HL-60 (cell line): ENCODE data around the gene ENTPD1.

Source experiments
- DNase-seq, 2 experiments: peaks; one replicate each; pipeline ENCODE4 v3.0.0-alpha.2; 2010 to 2020; ENCODE audit warnings: low read depth in 1 of 2, low spot score in 1 of 2
- H3K27ac ChIP-seq: fragments of 250-450 bp; sonication (Bioruptor Pico); replicated peaks from 2 replicates; pipeline ENCODE4 v1.5.1; 2020; ENCODE audit warnings: mild to moderate bottlenecking, moderate library complexity
- H3K27me3 ChIP-seq: fragments of 250-450 bp; sonication (Bioruptor Pico); 2 replicates; pipeline ENCODE4 v1.5.1; 2021; ENCODE audit warnings: mild to moderate bottlenecking, moderate library complexity; ENCODE audit not compliant: insufficient read depth, poor library complexity, severe bottlenecking
- H3K4me3 ChIP-seq: replicated peaks from 2 replicates; pipeline ENCODE4 v1.5.1; 2011; ENCODE audit warnings: mild to moderate bottlenecking, control low read depth, low read length; ENCODE audit not compliant: insufficient read depth
- GABPA ChIP-seq: IDR thresholded peaks from 2 replicates; pipeline ENCODE4 v1.6.1; 2012; ENCODE audit warnings: low read depth
- POLR2AphosphoS5 ChIP-seq: IDR thresholded peaks from 2 replicates; pipeline ENCODE4 v1.6.1; 2012; ENCODE audit warnings: low read depth
- SPI1 ChIP-seq: IDR thresholded peaks from 2 replicates; pipeline ENCODE4 v1.6.1; 2012; ENCODE audit warnings: low read depth, mild to moderate bottlenecking, borderline replicate concordance
- TF ChIP-seq, protein P1 (sequence below): IDR thresholded peaks from 2 replicates; pipeline ENCODE4 v1.6.1; 2012; ENCODE audit warnings: low read depth; ENCODE audit not compliant: insufficient replicate concordance
- TF ChIP-seq, protein P2 (sequence below): IDR thresholded peaks from one replicate; pipeline ENCODE4 v1.5.1; 2011; ENCODE audit warnings: low read length, control low read depth, inconsistent platforms; ENCODE audit not compliant: insufficient read depth

ENTPD1 gene

DNA sequence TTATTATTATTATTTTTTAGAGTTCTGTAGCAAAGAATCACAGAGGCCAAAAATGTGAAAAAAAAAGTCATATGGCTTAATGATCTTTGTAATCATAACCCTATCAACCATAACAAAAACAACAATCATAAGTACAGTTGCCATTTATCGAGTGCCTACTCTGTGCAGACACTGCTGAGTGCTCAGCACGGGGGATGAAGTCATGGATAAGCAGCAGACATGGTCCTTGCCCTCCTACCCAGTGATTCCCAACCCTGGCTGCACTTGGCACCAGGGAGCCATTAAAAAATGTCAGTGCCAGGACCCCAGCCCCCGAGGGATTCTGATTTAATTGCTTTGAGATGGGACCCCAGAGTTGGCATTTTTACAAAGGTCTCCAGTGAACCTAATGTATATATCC is 38.2 kb downstream of the ENTPD1 start:
- TF ChIP-seq POLR2AphosphoS5 = no peak
- TF ChIP-seq, protein P1, sequence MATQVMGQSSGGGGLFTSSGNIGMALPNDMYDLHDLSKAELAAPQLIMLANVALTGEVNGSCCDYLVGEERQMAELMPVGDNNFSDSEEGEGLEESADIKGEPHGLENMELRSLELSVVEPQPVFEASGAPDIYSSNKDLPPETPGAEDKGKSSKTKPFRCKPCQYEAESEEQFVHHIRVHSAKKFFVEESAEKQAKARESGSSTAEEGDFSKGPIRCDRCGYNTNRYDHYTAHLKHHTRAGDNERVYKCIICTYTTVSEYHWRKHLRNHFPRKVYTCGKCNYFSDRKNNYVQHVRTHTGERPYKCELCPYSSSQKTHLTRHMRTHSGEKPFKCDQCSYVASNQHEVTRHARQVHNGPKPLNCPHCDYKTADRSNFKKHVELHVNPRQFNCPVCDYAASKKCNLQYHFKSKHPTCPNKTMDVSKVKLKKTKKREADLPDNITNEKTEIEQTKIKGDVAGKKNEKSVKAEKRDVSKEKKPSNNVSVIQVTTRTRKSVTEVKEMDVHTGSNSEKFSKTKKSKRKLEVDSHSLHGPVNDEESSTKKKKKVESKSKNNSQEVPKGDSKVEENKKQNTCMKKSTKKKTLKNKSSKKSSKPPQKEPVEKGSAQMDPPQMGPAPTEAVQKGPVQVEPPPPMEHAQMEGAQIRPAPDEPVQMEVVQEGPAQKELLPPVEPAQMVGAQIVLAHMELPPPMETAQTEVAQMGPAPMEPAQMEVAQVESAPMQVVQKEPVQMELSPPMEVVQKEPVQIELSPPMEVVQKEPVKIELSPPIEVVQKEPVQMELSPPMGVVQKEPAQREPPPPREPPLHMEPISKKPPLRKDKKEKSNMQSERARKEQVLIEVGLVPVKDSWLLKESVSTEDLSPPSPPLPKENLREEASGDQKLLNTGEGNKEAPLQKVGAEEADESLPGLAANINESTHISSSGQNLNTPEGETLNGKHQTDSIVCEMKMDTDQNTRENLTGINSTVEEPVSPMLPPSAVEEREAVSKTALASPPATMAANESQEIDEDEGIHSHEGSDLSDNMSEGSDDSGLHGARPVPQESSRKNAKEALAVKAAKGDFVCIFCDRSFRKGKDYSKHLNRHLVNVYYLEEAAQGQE = no peak
- no peak for TF ChIP-seq GABPA
- TF ChIP-seq, protein P2, sequence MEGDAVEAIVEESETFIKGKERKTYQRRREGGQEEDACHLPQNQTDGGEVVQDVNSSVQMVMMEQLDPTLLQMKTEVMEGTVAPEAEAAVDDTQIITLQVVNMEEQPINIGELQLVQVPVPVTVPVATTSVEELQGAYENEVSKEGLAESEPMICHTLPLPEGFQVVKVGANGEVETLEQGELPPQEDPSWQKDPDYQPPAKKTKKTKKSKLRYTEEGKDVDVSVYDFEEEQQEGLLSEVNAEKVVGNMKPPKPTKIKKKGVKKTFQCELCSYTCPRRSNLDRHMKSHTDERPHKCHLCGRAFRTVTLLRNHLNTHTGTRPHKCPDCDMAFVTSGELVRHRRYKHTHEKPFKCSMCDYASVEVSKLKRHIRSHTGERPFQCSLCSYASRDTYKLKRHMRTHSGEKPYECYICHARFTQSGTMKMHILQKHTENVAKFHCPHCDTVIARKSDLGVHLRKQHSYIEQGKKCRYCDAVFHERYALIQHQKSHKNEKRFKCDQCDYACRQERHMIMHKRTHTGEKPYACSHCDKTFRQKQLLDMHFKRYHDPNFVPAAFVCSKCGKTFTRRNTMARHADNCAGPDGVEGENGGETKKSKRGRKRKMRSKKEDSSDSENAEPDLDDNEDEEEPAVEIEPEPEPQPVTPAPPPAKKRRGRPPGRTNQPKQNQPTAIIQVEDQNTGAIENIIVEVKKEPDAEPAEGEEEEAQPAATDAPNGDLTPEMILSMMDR = no peak
- TF ChIP-seq SPI1 = no peak
- no peak overlapping the region for H3K4me3 ChIP-seq
- peak overlapping the region; percentile 44 for H3K27ac ChIP-seq
- H3K27me3 ChIP-seq = no peaks in the 10 kb centered on the region
- no peak for DNase-seq

DNA sequence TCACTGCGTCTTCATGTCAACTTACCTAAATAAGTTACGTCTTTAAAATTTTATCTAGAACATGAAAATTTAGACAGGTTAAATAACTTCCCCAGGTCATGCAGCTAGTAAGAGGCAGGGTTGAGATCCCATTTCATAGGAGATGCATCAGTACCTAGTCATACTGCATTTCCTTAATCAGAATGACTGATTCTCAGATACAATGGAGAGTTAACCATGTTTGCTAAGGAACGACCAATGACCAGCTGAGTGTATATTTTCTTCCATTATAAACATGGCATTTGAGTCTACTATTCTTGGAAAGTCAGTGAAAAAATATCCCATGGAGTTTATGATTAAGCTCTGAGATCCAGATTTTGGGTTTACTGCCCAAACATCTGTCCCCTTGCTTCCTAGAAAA is 39.6 kb downstream of the ENTPD1 start:
- Histone ChIP-seq H3K27me3 (no peaks in the 10 kb centered on the region), H3K4me3 (no peak overlapping the region), H3K27ac (no peak overlapping the region)
- no peak for DNase-seq
- TF ChIP-seq, protein P2 = no peak
- TF ChIP-seq, protein P1 = no peak
- TF ChIP-seq POLR2AphosphoS5 (no peak), GABPA (no peak), SPI1 (no peak)

DNA sequence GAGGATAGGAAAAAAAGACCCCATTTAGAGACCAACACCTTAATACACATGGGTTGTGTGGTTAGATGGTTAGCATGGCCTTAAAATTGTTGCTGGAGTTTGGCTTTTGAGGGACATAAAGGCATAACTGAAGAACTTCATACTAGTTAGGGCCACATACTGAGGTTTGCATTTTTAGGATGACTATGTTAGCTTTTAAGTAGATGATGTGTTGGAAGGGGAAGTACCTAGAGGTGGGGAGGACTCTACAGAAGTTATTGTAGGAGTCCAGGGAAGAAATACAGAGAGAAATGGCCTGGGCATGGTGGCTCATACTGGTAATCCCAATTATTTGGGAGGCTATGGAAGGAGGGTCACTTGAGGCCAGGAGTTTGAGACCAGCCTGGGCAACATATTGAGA is 40.5 kb downstream of the ENTPD1 start:
- H3K27ac ChIP-seq = no peak overlapping the region
- no peak for DNase-seq
- H3K27me3 ChIP-seq = no peaks in the 10 kb centered on the region
- TF ChIP-seq, protein P1 = no peak
- TF ChIP-seq SPI1 (no peak), GABPA (no peak), POLR2AphosphoS5 (no peak)
- TF ChIP-seq, protein P2 = no peak
- H3K4me3 ChIP-seq = no peak overlapping the region
